NCI-H2227 treated with DMSO at 0.1 percent for 48 hours (cell line): ENCODE results near the gene SPAG8.

ENCODE experiments used
- DNase-seq: peaks from one replicate; lab custom pipeline; 2025; lab: John Stamatoyannopoulos, UW

SPAG8 gene

GRCh38 chr9:35812025-35812602, at the start of gene SPAG8:
Gene SPAG8 (minus strand): TSS chr9:35812262. CDS start chr9:35812147, 115 bp downstream.
- DNase-seq = peak; percentile 90

DNA sequence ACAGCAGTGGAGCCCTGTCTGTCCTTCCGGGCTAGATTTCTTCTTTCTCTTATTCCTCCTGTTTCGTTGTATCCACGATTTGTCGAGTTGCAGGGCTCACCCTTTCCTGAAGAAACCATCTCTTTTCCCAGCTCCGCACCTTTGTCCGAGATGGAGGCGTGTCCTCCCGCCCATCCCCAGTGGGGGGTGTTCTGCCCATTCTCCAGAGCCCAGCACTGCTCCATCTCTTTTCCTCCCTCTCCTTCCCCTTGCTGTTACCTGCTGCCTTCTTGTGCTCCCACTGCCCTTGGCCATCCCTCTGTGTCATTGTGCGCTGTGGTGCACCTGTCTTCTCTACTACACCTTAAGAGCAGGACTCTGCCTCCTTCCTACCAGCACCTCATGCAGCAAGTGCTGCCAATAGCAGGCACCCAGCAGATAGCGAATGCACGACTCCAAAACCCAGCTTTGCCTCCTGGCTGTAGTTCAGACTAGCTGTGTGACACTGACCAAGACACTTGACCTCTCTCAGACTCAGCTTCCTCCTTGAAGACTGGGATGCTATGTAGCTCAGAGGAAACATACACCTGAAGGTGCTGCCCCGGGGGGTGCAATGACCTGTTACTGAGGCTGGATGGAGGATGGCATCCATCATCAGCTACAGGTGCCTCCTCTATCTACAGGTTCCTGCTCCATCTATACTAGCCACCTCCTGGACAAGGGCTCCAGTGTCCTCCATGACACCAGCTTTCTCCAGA, 49.3 kb upstream of the SPAG8 start:
- DNase-seq = no peak

DNA sequence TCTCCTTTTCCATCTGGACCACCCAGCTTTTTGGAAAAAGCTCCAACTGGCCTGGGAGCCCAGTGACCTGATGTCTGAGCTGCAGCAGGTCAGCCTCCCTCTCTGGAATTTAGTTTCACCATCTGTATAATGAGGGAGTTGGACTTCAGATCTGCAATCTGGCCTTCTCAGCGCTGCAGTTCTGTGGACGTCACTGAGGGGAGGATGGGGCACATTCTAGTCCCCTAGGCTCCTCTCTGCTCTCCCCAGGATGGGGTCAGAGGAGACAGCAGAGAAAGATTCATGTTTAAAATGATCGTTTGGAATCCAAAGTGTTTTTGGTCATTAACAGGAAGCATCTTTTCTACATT, 47.9 kb upstream of the SPAG8 start:
- DNase-seq = no peak

- no peak for DNase-seq
Observed at GRCh38 chr9:35859310-35859989, 47.4 kb upstream of the SPAG8 start.

DNA sequence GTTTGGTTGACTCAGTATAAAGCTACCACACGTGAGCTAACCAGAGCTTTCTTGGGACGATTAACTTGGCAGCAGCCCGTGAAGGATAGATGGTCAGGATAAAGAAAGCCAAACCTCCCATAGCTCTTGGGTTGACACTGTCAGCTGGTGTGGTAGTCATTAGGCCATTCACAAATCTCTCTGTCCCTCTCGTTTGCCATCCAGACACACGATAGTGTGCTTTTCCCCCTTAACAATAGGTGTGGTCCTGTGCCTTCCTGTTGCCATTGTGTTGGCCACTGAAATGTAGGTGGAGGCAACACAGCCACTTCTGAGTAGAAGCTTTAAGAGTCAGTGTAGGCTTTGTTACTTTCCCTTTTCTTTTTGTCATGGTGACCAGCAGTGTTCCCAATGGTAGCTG, 46.4 kb upstream of the SPAG8 start:
- DNase-seq = no peak

DNA sequence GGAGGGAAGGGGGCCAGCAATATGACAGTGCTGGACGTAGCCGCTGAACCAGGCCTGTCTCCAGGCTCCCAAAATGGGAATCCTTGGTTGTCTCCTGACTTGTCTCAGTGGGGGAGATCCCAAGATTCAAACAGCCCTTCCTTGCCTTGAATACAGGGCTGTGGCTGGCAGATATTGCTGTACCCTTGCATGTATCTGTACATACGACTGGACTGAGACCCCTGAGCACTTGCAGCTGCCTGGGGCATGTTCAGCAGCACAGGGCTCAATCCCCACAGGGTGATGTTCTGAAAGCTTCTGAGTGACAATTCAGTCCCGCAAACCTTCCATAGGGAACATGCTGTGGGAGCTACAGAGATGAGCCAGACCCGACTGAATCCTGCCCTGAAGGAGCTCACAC, 44.8 kb upstream of the SPAG8 start:
- no peak for DNase-seq

GRCh38 chr9:35856206-35856605, 44.1 kb upstream of the SPAG8 start:
- no peak for DNase-seq

- no peak for DNase-seq
Observed at GRCh38 chr9:35854091-35854762, 42.2 kb upstream of the SPAG8 start.

DNA sequence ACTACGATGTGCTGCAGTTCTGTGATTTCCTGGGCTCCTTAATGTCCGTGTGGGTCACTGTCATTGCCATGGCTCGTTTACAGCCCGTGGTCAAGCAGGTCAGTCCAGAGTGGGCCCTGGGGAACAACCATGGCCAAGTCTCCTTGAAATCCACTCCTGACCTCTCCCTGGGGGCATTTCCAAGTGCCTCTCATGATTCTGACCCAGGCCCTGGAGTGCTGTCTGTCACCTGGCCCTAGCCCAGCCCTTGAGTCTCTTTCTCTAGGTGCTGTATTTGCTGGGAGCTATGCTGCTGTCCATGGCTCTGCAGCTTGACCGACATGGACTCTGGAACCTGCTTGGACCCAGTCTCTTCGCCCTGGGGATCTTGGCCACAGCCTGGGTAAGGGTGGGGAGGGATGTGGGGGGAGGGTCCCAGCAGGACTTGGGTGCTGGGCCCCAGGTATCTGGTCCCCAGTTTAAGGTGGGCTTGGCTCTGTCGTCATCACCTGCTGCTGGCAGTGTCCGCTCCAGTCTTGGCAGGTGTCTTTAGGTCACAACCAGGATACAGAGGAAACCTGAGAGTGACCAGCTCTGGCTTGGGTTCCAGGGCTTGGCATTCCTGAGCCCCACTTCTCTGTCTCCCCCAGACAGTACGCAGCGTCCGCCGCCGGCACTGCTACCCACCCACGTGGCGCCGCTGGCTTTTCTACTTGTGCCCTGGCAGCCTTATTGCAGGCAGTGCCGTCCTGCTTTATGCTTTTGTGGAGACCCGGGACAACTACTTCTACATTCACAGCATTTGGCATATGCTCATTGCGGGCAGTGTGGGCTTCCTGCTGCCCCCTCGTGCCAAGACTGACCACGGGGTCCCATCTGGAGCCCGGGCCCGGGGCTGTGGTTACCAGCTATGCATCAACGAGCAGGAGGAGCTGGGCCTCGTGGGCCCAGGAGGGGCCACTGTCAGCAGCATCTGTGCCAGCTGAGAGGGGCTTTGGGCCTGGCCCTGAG, 41.1 kb upstream of the SPAG8 start:
- DNase-seq = no peak

DNA sequence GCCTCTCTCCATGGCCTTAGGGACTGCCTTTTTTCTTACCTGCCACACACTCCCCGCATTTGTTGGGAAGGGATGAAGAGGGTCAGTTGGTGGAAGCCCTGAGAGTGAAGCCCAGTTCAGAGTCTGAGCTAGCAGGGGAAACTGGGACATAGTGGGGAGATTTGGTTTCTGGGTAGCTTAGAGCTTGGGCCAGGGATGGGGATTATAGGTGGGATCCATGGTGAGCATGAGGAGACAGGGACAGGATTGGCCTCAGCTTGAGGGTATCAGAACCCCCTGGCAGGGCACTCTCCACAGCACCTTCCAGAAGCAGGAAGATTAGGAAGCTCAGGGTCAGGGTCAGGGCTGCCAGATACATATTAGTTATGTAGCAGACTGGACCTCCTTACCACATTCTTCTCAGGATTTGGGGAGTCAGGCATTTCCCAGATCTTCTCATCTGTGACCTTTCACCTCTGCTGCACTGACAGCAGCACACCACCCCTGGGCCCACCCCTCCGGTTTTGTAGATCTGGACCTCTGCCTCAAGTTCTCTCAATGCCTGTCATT, 40.3 kb upstream of the SPAG8 start:
- no peak for DNase-seq

- DNase-seq = no peak
Observed at GRCh38 chr9:35847792-35848572, 35.9 kb upstream of the SPAG8 start.

- no peak for DNase-seq
Observed at GRCh38 chr9:35845824-35846771, 34.0 kb upstream of the SPAG8 start.

DNA sequence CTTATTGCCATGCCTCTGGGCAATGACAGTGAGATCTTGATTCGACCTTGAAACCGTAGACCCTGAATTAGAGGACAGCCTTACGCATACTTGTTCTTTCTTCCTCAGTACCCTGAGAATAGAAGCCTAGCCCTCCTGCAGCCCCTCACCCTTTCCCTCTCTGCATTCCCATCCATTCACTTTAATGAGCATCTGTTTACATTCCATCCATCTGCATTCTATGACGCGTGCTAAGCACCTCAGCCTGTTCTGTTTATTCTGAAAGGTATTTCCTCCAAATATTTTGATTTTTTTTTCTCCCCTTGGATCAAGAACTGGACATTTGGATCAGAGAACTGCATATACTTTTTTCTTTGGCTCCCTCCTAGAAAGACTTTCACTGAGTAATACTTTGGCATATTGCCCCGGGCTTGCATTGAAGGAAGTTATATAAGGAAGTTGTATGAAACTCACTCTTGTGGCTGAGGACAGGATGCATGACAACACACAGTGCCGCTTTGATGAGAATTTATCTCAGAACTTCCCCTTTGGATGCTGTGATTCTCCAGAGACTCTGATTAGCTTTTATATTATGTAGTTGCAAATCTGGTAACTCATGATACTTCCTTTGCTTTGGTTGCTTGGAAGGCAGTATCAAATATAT, 32.7 kb upstream of the SPAG8 start:
- no peak for DNase-seq

GRCh38 chr9:35842795-35843194, 30.7 kb upstream of the SPAG8 start:
- no peak for DNase-seq

- DNase-seq = no peak
Observed at GRCh38 chr9:35842020-35842745, 30.1 kb upstream of the SPAG8 start.

GRCh38 chr9:35841645-35841900, 29.5 kb upstream of the SPAG8 start:
- DNase-seq = no peak

DNA sequence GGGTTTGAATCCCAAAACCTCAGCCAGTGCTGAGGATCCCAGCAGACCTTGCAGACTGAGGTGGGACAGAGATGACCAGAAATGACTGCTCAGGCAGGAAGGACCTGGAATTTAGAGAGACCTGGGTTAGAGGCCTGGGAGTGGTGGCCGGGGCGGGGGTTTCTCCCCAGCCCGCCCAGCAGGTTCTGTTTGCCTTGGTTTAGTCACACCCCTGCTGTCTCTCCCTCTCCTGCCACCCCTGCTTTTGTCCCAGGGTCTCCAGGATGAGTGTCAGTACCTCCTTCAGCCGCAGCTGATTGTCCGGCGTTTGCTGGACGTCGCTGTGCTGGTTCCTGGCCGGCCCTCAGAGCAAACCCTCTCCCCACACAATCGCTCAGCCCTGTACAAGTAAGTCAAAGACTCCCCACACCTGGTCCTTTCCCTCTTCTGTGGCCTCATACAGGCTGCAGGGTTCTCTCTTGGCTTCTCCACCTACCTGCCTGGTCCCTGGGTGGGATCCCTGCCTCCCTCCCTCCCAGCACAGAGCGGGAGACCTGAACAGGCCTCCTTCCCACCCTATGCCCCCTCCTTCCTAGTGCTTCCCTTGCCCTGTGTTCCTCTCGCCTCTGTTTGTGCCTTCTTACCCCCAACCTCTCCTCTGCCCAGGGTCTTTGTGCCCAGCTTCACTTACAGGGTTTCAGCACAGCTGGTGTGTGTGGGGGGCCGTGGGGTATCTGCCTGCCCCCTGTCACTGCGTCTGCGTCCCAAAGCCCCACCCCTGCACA, 29.0 kb upstream of the SPAG8 start:
- no peak for DNase-seq

DNA sequence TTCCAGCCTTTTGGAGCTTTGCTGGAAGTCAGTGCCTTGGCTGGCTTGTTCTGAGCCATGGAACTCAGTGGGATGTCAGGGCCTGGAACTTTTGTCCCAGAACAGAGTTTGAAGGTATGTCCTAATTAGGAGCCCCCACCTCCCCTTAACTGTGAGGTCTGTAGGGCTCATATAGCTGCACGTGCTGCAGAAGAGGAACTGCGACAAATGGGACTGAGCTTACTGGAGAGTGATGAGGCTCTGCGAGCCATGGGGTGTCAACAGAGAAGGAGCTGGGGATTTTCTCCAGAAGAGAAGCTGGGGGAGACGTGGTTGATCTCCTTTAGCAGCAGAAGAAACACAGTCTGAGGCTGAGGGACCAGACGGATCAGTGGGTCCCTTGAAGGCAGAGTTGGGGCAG, 27.9 kb upstream of the SPAG8 start:
- no peak for DNase-seq
